Heart left ventricle (tissue), 13 donors: ENCODE measurements around the gene NDFIP1.

ENCODE experiments used
- CTCF ChIP-seq, 12 donors: fragments of 200-600 bp; sonication (generic) in 4 of 12; IDR thresholded peaks; one replicate each; pipeline versions ENCODE4 v1.5.0 to v1.8.0; 2018 to 2022; ENCODE audit warnings: antibody characterized with exemption in 12 of 12, mild to moderate bottlenecking in 5 of 12
- POLR2A ChIP-seq, 2 donors: fragments of 450-650 bp; IDR thresholded peaks; one replicate each; pipeline ENCODE4 v1.6.1; 2017; ENCODE audit warnings: antibody characterized with exemption in 2 of 2, mild to moderate bottlenecking in 2 of 2, moderate library complexity in 2 of 2
- donor health status: ischemic (EF 13 %, LVEDD 7.1; RV severe dilation, severe dysfunction).
- donor health status: DM: no; HTN: yes; CAD: no.
- donor health status: DM: no; HTN: no; CAD: no.
- donor health status: ischemic (EF 25% LVEDD 6.9; RV normal size, moderate dysfunction).
- donor health status: ischemic (EF 25% LVEDD 5.7; RV mildly dilated, moderate dysfunction).
- donor health status: ischemic (EF 35%, LVEDD 5.7; RV mildly dilated, moderate dysfunction).
- donor health status: nonischemic (EF 11% LVEDD 7.7; RV severe dilation, severe dysfunction).
- donor health status: DM: yes; HTN: yes; CAD: no.
- donor health status: PGD.
- donor health status: ischemic (EF 29% LVEDD 5.4; RV normal size, mild dysfunction).
- donor health status: nonischemic (EF 23%, LVEDD 6.1; RV moderate dilation, normal function).

- TF ChIP-seq CTCF (IDR thresholded peaks at IDR 0.05) (no peak), POLR2A (IDR thresholded peaks at IDR 0.05) (no peak)
These were observed 695 bp upstream of the NDFIP1 start for GRCh38 chr5:142107736-142108431.
